Endothelial cell of umbilical vein (primary cell): Measurements from ENCODE around the gene GCNT1. TPM values are rescaled to one million over a fixed set of nuclear protein-coding genes. Genes with fewer than 3 reads are reported as not detected.
A peak's percentile ranks its signal among the peaks of the same experiment; 100 is the strongest.

Experiments
- BruUV-seq: library from RNA; stranded (reverse); fragments of 400-500 nt; replicated peaks from 2 replicates; lab custom pipeline; 2021; lab: Mats Ljungman, UMichigan
- CTCF ChIA-PET: fragments of 300-600, 350-600 bp; sonication (Branson Sonifier 250); formaldehyde crosslinking; loops from one replicate; lab custom pipeline; 2021; ENCODE audit warnings: antibody characterized with exemption, inconsistent platforms; lab: Charles Lee
- POLR2A ChIA-PET: fragments of 300-600, 350-600 bp; sonication (Branson Sonifier 250); formaldehyde crosslinking; loops from one replicate; lab custom pipeline; 2021; ENCODE audit warnings: antibody characterized with exemption, inconsistent platforms; lab: Charles Lee
- DNase-seq: peaks from one replicate; pipeline ENCODE4 v3.0.0-alpha.2; 2011; ENCODE audit warnings: low read depth, low spot score
- FAIRE-seq: peaks from 2 replicates; lab custom pipeline; 2011; peaks lifted over from hg19 to GRCh38; lab: Jason Lieb, UNC
- H2AFZ ChIP-seq: 2 replicates; pipeline ENCODE4 v1.6.0; 2012; ENCODE audit warnings: low read depth, low read length, control low read depth, inconsistent platforms
- H3K27ac ChIP-seq: 2 replicates; pipeline ENCODE4 v1.5.1; 2011; ENCODE audit warnings: low read depth, mild to moderate bottlenecking, control low read depth, low read length, moderate library complexity; ENCODE audit not compliant: insufficient read depth
- H3K27me3 ChIP-seq, 2 experiments: 2 replicates each; pipeline versions ENCODE4 v1.6.0 to v1.6.1; 2011; ENCODE audit warnings: low read length in 2 of 2, mixed read lengths in 1 of 2; ENCODE audit not compliant: control insufficient read depth in 2 of 2, insufficient read depth in 2 of 2
- H3K36me3 ChIP-seq, 2 experiments: 2 replicates in 1 of 2; 3 replicates in 1 of 2; pipeline ENCODE4 v1.5.1; 2011; ENCODE audit warnings: low read length in 2 of 2, mild to moderate bottlenecking in 1 of 2, moderate library complexity in 1 of 2; ENCODE audit not compliant: control insufficient read depth in 2 of 2, insufficient read depth in 2 of 2; ENCODE audit errors: extremely low read depth in 1 of 2
- H3K4me1 ChIP-seq: 3 replicates; pipeline ENCODE4 v1.5.1; 2011; ENCODE audit warnings: mild to moderate bottlenecking, low read length; ENCODE audit not compliant: control insufficient read depth, insufficient read depth; ENCODE audit errors: extremely low read depth
- H3K4me2 ChIP-seq: 2 replicates; pipeline ENCODE4 v1.6.1; 2011; ENCODE audit warnings: low read length, control low read depth, mixed read lengths; ENCODE audit not compliant: insufficient read depth
- H3K4me3 ChIP-seq, 3 experiments: fragments of 200-600 bp in 1 of 3; sonication (generic), shearing (Covaris generic) in 1 of 3; replicated peaks in 1 of 3; 2 replicates each; pipeline ENCODE4 v1.5.1; 2011 to 2016; ENCODE audit warnings: control low read depth in 3 of 3, low read length in 3 of 3, mild to moderate bottlenecking in 2 of 3, inconsistent platforms in 1 of 3, low read depth in 1 of 3, moderate library complexity in 1 of 3; ENCODE audit not compliant: insufficient read depth in 1 of 3
- H3K79me2 ChIP-seq: 2 replicates; pipeline ENCODE4 v1.6.0; 2012; ENCODE audit warnings: low read length, inconsistent platforms; ENCODE audit not compliant: control insufficient read depth, insufficient read depth
- H3K9ac ChIP-seq: replicated peaks from 2 replicates; pipeline ENCODE3; 2011; ENCODE audit warnings: low read length, control low read depth; ENCODE audit not compliant: insufficient read depth; ENCODE audit errors: extremely low read depth
- H3K9me1 ChIP-seq: replicated peaks from 3 replicates; pipeline ENCODE4 v1.6.0; 2011; ENCODE audit warnings: mild to moderate bottlenecking, low read length; ENCODE audit not compliant: control insufficient read depth, insufficient read depth; ENCODE audit errors: extremely low read depth
- H3K9me3 ChIP-seq: replicated peaks from 2 replicates; pipeline ENCODE4 v1.5.1; 2012; ENCODE audit warnings: low read length, inconsistent platforms; ENCODE audit not compliant: control insufficient read depth, insufficient read depth
- H4K20me1 ChIP-seq: replicated peaks from 2 replicates; pipeline ENCODE3; 2011; ENCODE audit warnings: mild to moderate bottlenecking, low read length; ENCODE audit not compliant: control insufficient read depth, insufficient read depth; ENCODE audit errors: extremely low read depth
- CTCF ChIP-seq, 2 donors: IDR thresholded peaks; 1 replicate in 1 of 2; 2 replicates in 1 of 2; pipeline ENCODE4 v1.5.1; 2011; ENCODE audit warnings: low read length in 2 of 2, mild to moderate bottlenecking in 2 of 2, moderate library complexity in 2 of 2, control low read depth in 1 of 2, inconsistent platforms in 1 of 2, low read depth in 1 of 2; ENCODE audit not compliant: insufficient read depth in 1 of 2; ENCODE audit errors: extremely low read depth in 1 of 2
- FOS ChIP-seq: IDR thresholded peaks from 2 replicates; pipeline ENCODE4 v1.6.1; 2011; ENCODE audit warnings: mild to moderate bottlenecking, low read length, moderate library complexity, borderline replicate concordance; ENCODE audit not compliant: insufficient read depth
- GATA2 ChIP-seq: IDR thresholded peaks from 2 replicates; pipeline ENCODE4 v1.7.0; 2011; ENCODE audit warnings: low read depth, mild to moderate bottlenecking, moderate library complexity, mixed read lengths, low read length; ENCODE audit not compliant: insufficient read length, insufficient read depth
- JUN ChIP-seq: IDR thresholded peaks from 2 replicates; pipeline ENCODE4 v1.6.1; 2011; ENCODE audit warnings: borderline replicate concordance, low read depth; ENCODE audit not compliant: insufficient read length, insufficient read depth
- POLR2A ChIP-seq: IDR thresholded peaks from 2 replicates; pipeline ENCODE4 v1.6.1; 2012; ENCODE audit warnings: low read depth, mild to moderate bottlenecking, control low read depth, low read length
- POLR2AphosphoS5 ChIP-seq: IDR thresholded peaks from 2 replicates; pipeline ENCODE4 v1.6.1; 2012; ENCODE audit warnings: low read depth, mild to moderate bottlenecking, control low read depth, low read length, moderate library complexity; ENCODE audit not compliant: insufficient read depth
- dilution Hi-C: fragments of 300-500 bp; cut with MboI; formaldehyde crosslinking; loops from one replicate; pipeline ENCODE4 v1.15.0; 2019; ENCODE audit warnings: low sequenced_read_pairs; ENCODE audit not compliant: extremely low pct_ligation_motif_present
- intact Hi-C: fragments of 100-400 bp; cut with micrococcal nuclease; formaldehyde crosslinking; loops from one replicate; pipeline ENCODE4 v1.10.0; 2022
- polyA plus RNA-seq, 4 experiments: library from polyadenylated mRNA; depleted of rRNA in 3 of 4; stranded (reverse) in 3 of 4; unstranded in 1 of 4; fragments of >200 nt; gene quantifications; 2 replicates each; pipeline versions ENCODE4 v1.2.1 to v1.2.3, GENCODE V29; 2011 to 2012; ENCODE audit warnings: missing spikeins in 1 of 4
- total RNA-seq: library from RNA; stranded (reverse); gene quantifications from 2 replicates; pipeline ENCODE4 v1.2.3, GENCODE V29; 2021

The GCNT1 gene
- total and polyA plus RNA-seq, 2 donors (not counting 3 experiments of a cell fraction or from before 2014, with no cell fraction given): 18.1 to 30.9 TPM

- TF ChIP-seq CTCF (IDR thresholded peaks at IDR 0.05; ENCODE audit: extremely low read depth in 1 of 2, insufficient read depth in 1 of 2, low read depth in 1 of 2, low read length in 2 of 2) (no peak), JUN (peak; percentile 18), GATA2 (peak; percentile 34)
- peak; percentile 88 for DNase-seq
- peaks cover 30% of the 10 kb centered on the region for H3K4me1 ChIP-seq
- H3K4me2 ChIP-seq: no peak overlapping the region
- H3K9me1 ChIP-seq: no peaks in the 10 kb centered on the region
- ChIA-PET CTCF (interaction anchor here (0.9 to 1.4 kb wide), 2 partner anchors 20 to 41 kb away, joined by 3 to 6 read pairs; partner anchors contain the start of gene RFK), POLR2A (no interaction called here)
- H3K27ac ChIP-seq: peak overlapping the region; percentile 76
- no peak overlapping the region for H3K9ac ChIP-seq
- no TSS peak for BruUV-seq
- peak overlapping the region; percentile 2 for H2AFZ ChIP-seq
- dilution Hi-C loops (no loop called here), intact Hi-C loops (loop anchor here (1.0 to 5.0 kb wide), 4 partner anchors 20 to 522 kb away; partner anchors contain the start of genes PCSK5 and RFK)
- no peaks in the 10 kb centered on the region for H3K9me3 ChIP-seq
- FAIRE-seq: peak; percentile 88
- no peaks in the 10 kb centered on the region for H3K36me3 ChIP-seq
- no peaks in the 10 kb centered on the region for H3K79me2 ChIP-seq
- no peak overlapping the region for H3K4me3 ChIP-seq
- H4K20me1 ChIP-seq: no peaks in the 10 kb centered on the region
- H3K27me3 ChIP-seq: no peaks in the 10 kb centered on the region
Measured at GRCh38 chr9:76414661-76415060, 44.3 kb upstream of the GCNT1 start.

- no peaks in the 10 kb centered on the region for H4K20me1 ChIP-seq
- H3K79me2 ChIP-seq: no peaks in the 10 kb centered on the region
- H3K36me3 ChIP-seq: no peaks in the 10 kb centered on the region
- H3K4me1 ChIP-seq: peaks cover 30% of the 10 kb centered on the region
- H3K4me2 ChIP-seq: peak overlapping the region; percentile 30
- no peak for FAIRE-seq
- no peaks in the 10 kb centered on the region for H3K9me1 ChIP-seq
- no peaks in the 10 kb centered on the region for H3K27me3 ChIP-seq
- peak overlapping the region; percentile 76 for H3K27ac ChIP-seq
- no peak overlapping the region for H3K4me3 ChIP-seq
- intact Hi-C loops (loop anchor here (1.0 to 5.0 kb wide), 4 partner anchors 21 to 523 kb away; partner anchors contain the start of genes PCSK5 and RFK), dilution Hi-C loops (no loop called here)
- CTCF ChIA-PET: interaction anchor here (0.9 to 1.4 kb wide), 2 partner anchors 21 to 41 kb away, joined by 3 to 6 read pairs; partner anchors contain the start of gene RFK
- DNase-seq: no peak
- POLR2A ChIA-PET: no interaction called here
- BruUV-seq: no TSS peak
- no peak overlapping the region for H3K9ac ChIP-seq
- H3K9me3 ChIP-seq: no peaks in the 10 kb centered on the region
- peak overlapping the region; percentile 2 for H2AFZ ChIP-seq
- TF ChIP-seq FOS (peak; percentile 37), POLR2A (no peak), JUN (peak; percentile 25), POLR2AphosphoS5 (no peak)
Measured at GRCh38 chr9:76415154-76415553, 43.8 kb upstream of the GCNT1 start.
